Naive thymus-derived CD8-positive, alpha-beta T cell (primary cell): ENCODE data around the gene ACKR2. TPM values are rescaled to one million over a fixed set of nuclear protein-coding genes. Genes with fewer than 3 reads are reported as not detected.

ENCODE experiments used
- ATAC-seq, 2 donors: fragments of 150-1000 bp; cut with Tn5 transposase in 1 of 2; sonication (Bioruptor Pico), chemical (Tn5 transposase) in 1 of 2; 1 replicate in 1 of 2; 2 replicates in 1 of 2; pipeline ENCODE4 v1.10.0; 2021; ENCODE audit warnings: mild to moderate bottlenecking in 2 of 2, moderate library complexity in 2 of 2
- POLR2A ChIA-PET: fragments of 350-600 bp; sonication (Branson Sonifier 250); formaldehyde crosslinking; loops from one replicate; lab custom pipeline; 2021; ENCODE audit warnings: antibody characterized with exemption; lab: Charles Lee
- DNase-seq, 10 donors: peaks; one replicate each; pipeline versions ENCODE4 v3.0.0 to v3.0.0-alpha.2; 2020 to 2022
- H3K27ac Mint-ChIP-seq, 10 donors: one replicate each; pipeline ENCODE4 v1.8.0; 2020 to 2022; ENCODE audit warnings: mild to moderate bottlenecking in 10 of 10, mixed read lengths in 10 of 10, moderate library complexity in 4 of 10, inconsistent platforms in 1 of 10
- H3K27me3 Mint-ChIP-seq, 5 donors: one replicate each; pipeline ENCODE4 v1.8.0; 2021 to 2022; ENCODE audit warnings: mixed read lengths in 5 of 5
- H3K36me3 Mint-ChIP-seq, 3 donors: one replicate each; pipeline ENCODE4 v1.8.0; 2020 to 2022; ENCODE audit warnings: mixed read lengths in 3 of 3, mild to moderate bottlenecking in 2 of 3, inconsistent platforms in 1 of 3
- H3K4me1 Mint-ChIP-seq, 4 donors: one replicate each; pipeline ENCODE4 v1.8.0; 2021 to 2022; ENCODE audit warnings: mixed read lengths in 4 of 4
- H3K4me3 Mint-ChIP-seq, 10 donors: one replicate each; pipeline ENCODE4 v1.8.0; 2020 to 2022; ENCODE audit warnings: mild to moderate bottlenecking in 10 of 10, mixed read lengths in 10 of 10, moderate library complexity in 6 of 10, inconsistent platforms in 1 of 10
- H3K9me3 Mint-ChIP-seq, 9 donors: one replicate each; pipeline ENCODE4 v1.8.0; 2020 to 2022; ENCODE audit warnings: mixed read lengths in 9 of 9, mild to moderate bottlenecking in 3 of 9, inconsistent platforms in 1 of 9, moderate library complexity in 1 of 9
- polyA plus RNA-seq, 3 donors: library from polyadenylated mRNA; unstranded; fragments of 300-500 nt; fragmentation: Illumina TruSeq; gene quantifications; one replicate each; pipeline ENCODE4 v1.2.3, GENCODE V29; 2021
- total RNA-seq, 8 experiments: library from RNA in 2 of 8; stranded (reverse) in 2 of 8; gene quantifications; one replicate each; pipeline ENCODE4 v1.2.3 and lab custom pipeline; 2021 to 2026

The ACKR2 gene
- total and polyA plus RNA-seq, 5 experiments from 2014 or later: 0.22 to 0.85 (median 0.45) TPM; not detected in 1

GRCh38 chr3:42906070-42906847 is 97.0 kb downstream of the ACKR2 start, which contains the start of gene ZNF662:
ZNF662 (plus strand) TSS chr3:42906142; CDS start chr3:42908115, 1,973 bp downstream.
- H3K4me3 Mint-ChIP-seq: peak within 1 kb of the TSS; percentile 67 to 96 (median 86)
- peaks cover 14 to 25% (median 20%) of the 10 kb centered on the region in 4 donors for H3K4me1 Mint-ChIP-seq
- peak within 1 kb of the TSS; percentile 16 to 93 (median 76) for H3K27ac Mint-ChIP-seq
- peaks cover 0 to 32% (median 3%) of the 10 kb centered on the region in 5 donors for H3K27me3 Mint-ChIP-seq
- H3K9me3 Mint-ChIP-seq: peaks cover 0 to 32% (median 16%) of the 10 kb centered on the region in 9 donors
- H3K36me3 Mint-ChIP-seq: peaks cover 14 to 27% (median 21%) of the 10 kb centered on the region in 3 donors
- POLR2A ChIA-PET: no interaction called here
- DNase-seq: peak in 9 of 10 donors; percentile 5 to 67 (median 40)
- peak; percentile 88 to 89 for ATAC-seq

- Mint-ChIP-seq H3K4me3 (peak overlapping the region; percentile 61 to 96 (median 82)), H3K27ac (peak overlapping the region; percentile 1 to 93 (median 66)), H3K27me3 (peaks cover 0 to 32% (median 3%) of the 10 kb centered on the region in 5 donors), H3K4me1 (peaks cover 14 to 25% (median 20%) of the 10 kb centered on the region in 4 donors), H3K36me3 (peaks cover 20 to 33% (median 27%) of the 10 kb centered on the region in 3 donors), H3K9me3 (peaks cover 0 to 38% (median 16%) of the 10 kb centered on the region in 9 donors)
- DNase-seq: no peak
- POLR2A ChIA-PET: no interaction called here
- no peak for ATAC-seq
These were observed 97.6 kb downstream of the ACKR2 start for GRCh38 chr3:42906848-42907183.

- Mint-ChIP-seq H3K9me3 (peaks cover under 1 to 40% (median 22%) of the 10 kb centered on the region in 9 donors), H3K4me1 (peaks cover 14 to 25% (median 20%) of the 10 kb centered on the region in 4 donors), H3K36me3 (peaks cover 25 to 37% (median 37%) of the 10 kb centered on the region in 3 donors), H3K4me3 (peak overlapping the region in 1 of 10 donors; percentile 12), H3K27ac (peak overlapping the region in 1 of 10 donors; percentile 69), H3K27me3 (peaks cover 0 to 28% (median 3%) of the 10 kb centered on the region in 5 donors)
- POLR2A ChIA-PET: no interaction called here
- no peak for DNase-seq
- ATAC-seq: no peak
These were observed 99.4 kb downstream of the ACKR2 start for GRCh38 chr3:42908675-42909074.

- Mint-ChIP-seq H3K4me3 (no peak overlapping the region), H3K36me3 (peaks cover 47 to 62% (median 53%) of the 10 kb centered on the region in 3 donors), H3K27me3 (peaks cover 0 to 11% (median 0%) of the 10 kb centered on the region in 5 donors), H3K27ac (no peak overlapping the region), H3K9me3 (peaks cover 7 to 58% (median 41%) of the 10 kb centered on the region in 9 donors), H3K4me1 (peaks cover 8 to 13% (median 10%) of the 10 kb centered on the region in 4 donors)
- ATAC-seq: no peak
- POLR2A ChIA-PET: no interaction called here
- no peak for DNase-seq
These were observed 102.3 kb downstream of the ACKR2 start for GRCh38 chr3:42911551-42911950.

- peaks cover 45 to 68% (median 64%) of the 10 kb centered on the region in 3 donors for H3K36me3 Mint-ChIP-seq
- no peak for DNase-seq
- H3K27ac Mint-ChIP-seq: no peak overlapping the region
- H3K4me1 Mint-ChIP-seq: no peaks in the 10 kb centered on the region
- peaks cover 0 to 2% (median 0%) of the 10 kb centered on the region in 5 donors for H3K27me3 Mint-ChIP-seq
- POLR2A ChIA-PET: no interaction called here
- no peak overlapping the region for H3K4me3 Mint-ChIP-seq
- no peak for ATAC-seq
- H3K9me3 Mint-ChIP-seq: peaks cover 12 to 90% (median 54%) of the 10 kb centered on the region in 9 donors
These were observed 105.7 kb downstream of the ACKR2 start for GRCh38 chr3:42914771-42915515.

Other genes with a start within 250 kb of the ACKR2 start
- 10 to 100 TPM; 40.6 to 47.6 TPM for gene SEC22C, start 227.5 kb upstream of the ACKR2 start, total RNA-seq
- gene SEC22C, start 227.5 kb upstream of the ACKR2 start, polyA plus RNA-seq: 10 to 100 TPM; 33.9 to 39.3 (median 38.2) TPM
- gene SS18L2, start 218.6 kb upstream of the ACKR2 start, total RNA-seq: 10 to 100 TPM; 39.8 to 43.9 TPM
- gene SS18L2, start 218.6 kb upstream of the ACKR2 start, polyA plus RNA-seq: 100 to 1,000 TPM; 129 to 136 (median 136) TPM
- 100 to 1,000 TPM; 244 to 254 TPM for gene NKTR, start 208.8 kb upstream of the ACKR2 start, total RNA-seq
- gene NKTR, start 208.8 kb upstream of the ACKR2 start, polyA plus RNA-seq: 10 to 100 TPM in 2 of 3 donors, 1 to 10 TPM in 1; 9.5 to 14.3 (median 10.8) TPM
- under 1 TPM; 0.23 to 0.41 TPM for gene ZBTB47, start 155.7 kb upstream of the ACKR2 start, total RNA-seq
- gene ZBTB47, start 155.7 kb upstream of the ACKR2 start, polyA plus RNA-seq: not detected
- gene KLHL40, start 123.9 kb upstream of the ACKR2 start, total RNA-seq: not detected
- not detected for gene KLHL40, start 123.9 kb upstream of the ACKR2 start, polyA plus RNA-seq
- not detected for gene HHATL, start 106.6 kb upstream of the ACKR2 start, total RNA-seq
- gene HHATL, start 106.6 kb upstream of the ACKR2 start, polyA plus RNA-seq: not detected
- under 1 TPM; 0.73 to 0.88 TPM for gene CCDC13, start 36.2 kb upstream of the ACKR2 start, total RNA-seq
- not detected for gene CCDC13, start 36.2 kb upstream of the ACKR2 start, polyA plus RNA-seq
- gene HIGD1A, start 5.0 kb upstream of the ACKR2 start, total RNA-seq: 10 to 100 TPM; 23.0 to 26.5 TPM
- 10 to 100 TPM; 70.8 to 88.3 (median 80.7) TPM for gene HIGD1A, start 5.0 kb upstream of the ACKR2 start, polyA plus RNA-seq
- not detected for gene CYP8B1, start 66.4 kb downstream of the ACKR2 start, total RNA-seq
- not detected for gene CYP8B1, start 66.4 kb downstream of the ACKR2 start, polyA plus RNA-seq
- 10 to 100 TPM; 17.6 to 19.5 TPM for gene ZNF662, start 96.7 kb downstream of the ACKR2 start, total RNA-seq
- gene ZNF662, start 96.7 kb downstream of the ACKR2 start, polyA plus RNA-seq: 1 to 10 TPM in 1 of 3 donors, under 1 TPM in 2; 0.22 to 1.1 (median 0.36) TPM
- gene GASK1A, start 169.9 kb downstream of the ACKR2 start, total RNA-seq: under 1 TPM in 1 of 2 experiments, not detected in 1; 0.14 TPM
- gene GASK1A, start 169.9 kb downstream of the ACKR2 start, polyA plus RNA-seq: under 1 TPM in 1 of 3 donors, not detected in 2; 0.09 TPM